ENCODE results near the gene EPB41L4B. TPM values are rescaled to one million over a fixed set of nuclear protein-coding genes. Genes with fewer than 3 reads are reported as not detected.

Gene EPB41L4B
- total and polyA plus RNA-seq, 2 of the 13 experiments (the other 11 are each of a cell fraction or from before 2014, with no cell fraction given) = 17.6 to 22.1 TPM

DNA sequence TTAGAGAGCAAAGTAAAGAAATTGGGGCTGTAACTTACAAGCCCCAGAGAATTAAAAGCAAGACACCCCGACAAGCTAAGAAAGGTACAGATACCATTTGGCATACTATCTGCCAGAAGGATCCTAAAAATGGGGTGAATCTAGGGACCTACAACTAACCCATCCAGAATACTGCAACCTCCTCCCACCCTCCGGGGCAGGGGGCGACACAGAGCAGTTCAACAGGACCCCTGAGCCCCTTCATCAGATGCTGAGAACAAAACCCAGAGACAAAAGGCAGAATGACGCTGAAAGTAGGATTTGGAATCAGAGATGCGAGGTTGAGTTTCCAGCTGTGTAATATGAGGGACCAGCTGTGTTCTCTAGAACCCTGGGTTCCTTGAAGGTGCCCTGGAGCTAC is 71.2 kb downstream of the EPB41L4B start:
- CTCF ChIA-PET (ENCODE audit: low intra/inter-chr PET ratio, low total read pairs) = no interaction called here
- in situ Hi-C loops (cut with HindIII; ENCODE audit: extremely low pct_ligation_motif_present, low pct_unique_long_range_greater_than_20kb) (loop anchor here (5.0 kb wide), 1 partner anchor 68 kb away; no protein-coding TSS in a partner anchor), intact Hi-C loops (cut with micrococcal nuclease; ENCODE audit: unreplicated experiment) (loop anchor here (1.0 to 2.0 kb wide), 3 partner anchors 25 to 70 kb away; no protein-coding TSS in a partner anchor)
- no peak overlapping the region for H3K4me3 ChIP-seq (replicated peaks in 1 of 3; ENCODE audit: insufficient read depth in 1 of 3, low read depth in 2 of 3, low read length in 3 of 3)
- H3K4me2 ChIP-seq (ENCODE audit: low read depth, low read length) = no peak overlapping the region
- ATAC-seq = no peak
- H3K36me3 ChIP-seq (replicated peaks in 1 of 2; ENCODE audit: control insufficient read depth in 1 of 2, insufficient read depth in 2 of 2, low read length in 2 of 2) = peaks cover 0 to 4% of the 10 kb centered on the region in 2 experiments; a peak in 3 of 5 replicates
- no peak overlapping the region for H2AFZ ChIP-seq (ENCODE audit: low read length)
- H4K20me1 ChIP-seq (ENCODE audit: insufficient read depth, low read length) = no peaks in the 10 kb centered on the region
- H3K27ac ChIP-seq (ENCODE audit: extremely low read length, insufficient read depth, low read length) = peak overlapping the region; percentile 90
- no peaks in the 10 kb centered on the region for H3K9me3 ChIP-seq (ENCODE audit: low read length)
- no TSS peak for BruUV-seq (replicated peaks)
- DNase-seq (ENCODE audit: low spot score) = no peak
- no peak overlapping the region for H3K9ac ChIP-seq (ENCODE audit: insufficient read depth, low read depth, low read length)
- 97% methylated on average over 5 of the region's 5 CpGs for WGBS (ENCODE audit: low lambda C conversion rate)
- H3K79me2 ChIP-seq (ENCODE audit: insufficient read depth, low read length) = no peaks in the 10 kb centered on the region
- FAIRE-seq = no peak
- H3K27me3 ChIP-seq (ENCODE audit: control insufficient read depth in 1 of 2, insufficient read depth in 2 of 2, low read length in 2 of 2) = no peaks in the 10 kb centered on the region
- POLR2A ChIA-PET = interaction anchor here (0.9 to 3.2 kb wide), 4 partner anchors 58 to 78 kb away, joined by 4 to 17 read pairs (median 12); no protein-coding TSS in a partner anchor
- peaks cover 62% of the 10 kb centered on the region for H3K4me1 ChIP-seq (ENCODE audit: insufficient read depth, low read length)
- TF ChIP-seq GPN1 (CRISPR knock-in tag; IDR thresholded peaks at IDR 0.05; ENCODE audit: borderline replicate concordance) = no peak
- no peak for TF ChIP-seq ZNF687 (CRISPR knock-in tag; IDR thresholded peaks at IDR 0.05)
- TF ChIP-seq SMC3 (IDR thresholded peaks at IDR 0.05; ENCODE audit: low read length) = peak; percentile 2; the same call in 1 of the 2 replicates
- no peak for TF ChIP-seq ELK4 (CRISPR knock-in tag; IDR thresholded peaks at IDR 0.05; ENCODE audit: borderline replicate concordance)
- TF ChIP-seq, protein P1, sequence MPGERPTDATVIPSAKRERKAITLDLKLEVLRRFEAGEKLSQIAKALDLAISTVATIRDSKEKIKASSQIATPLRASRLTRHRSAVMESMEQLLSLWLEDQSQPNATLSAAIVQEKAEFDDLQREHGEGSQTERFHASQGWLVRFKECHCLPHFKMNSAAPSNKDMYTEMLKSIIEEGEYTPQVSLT (CRISPR knock-in tag; IDR thresholded peaks at IDR 0.05; ENCODE audit: borderline replicate concordance, low read depth) = no peak
- TF ChIP-seq, protein P2, sequence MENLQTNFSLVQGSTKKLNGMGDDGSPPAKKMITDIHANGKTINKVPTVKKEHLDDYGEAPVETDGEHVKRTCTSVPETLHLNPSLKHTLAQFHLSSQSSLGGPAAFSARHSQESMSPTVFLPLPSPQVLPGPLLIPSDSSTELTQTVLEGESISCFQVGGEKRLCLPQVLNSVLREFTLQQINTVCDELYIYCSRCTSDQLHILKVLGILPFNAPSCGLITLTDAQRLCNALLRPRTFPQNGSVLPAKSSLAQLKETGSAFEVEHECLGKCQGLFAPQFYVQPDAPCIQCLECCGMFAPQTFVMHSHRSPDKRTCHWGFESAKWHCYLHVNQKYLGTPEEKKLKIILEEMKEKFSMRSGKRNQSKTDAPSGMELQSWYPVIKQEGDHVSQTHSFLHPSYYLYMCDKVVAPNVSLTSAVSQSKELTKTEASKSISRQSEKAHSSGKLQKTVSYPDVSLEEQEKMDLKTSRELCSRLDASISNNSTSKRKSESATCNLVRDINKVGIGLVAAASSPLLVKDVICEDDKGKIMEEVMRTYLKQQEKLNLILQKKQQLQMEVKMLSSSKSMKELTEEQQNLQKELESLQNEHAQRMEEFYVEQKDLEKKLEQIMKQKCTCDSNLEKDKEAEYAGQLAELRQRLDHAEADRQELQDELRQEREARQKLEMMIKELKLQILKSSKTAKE (CRISPR knock-in tag; IDR thresholded peaks at IDR 0.05; ENCODE audit: borderline replicate concordance) = no peak
- TF ChIP-seq FLYWCH1 (CRISPR knock-in tag; IDR thresholded peaks at IDR 0.05) = no peak
- no peak for TF ChIP-seq ZSCAN30 (CRISPR knock-in tag; IDR thresholded peaks at IDR 0.05)
- TF ChIP-seq, protein P3, sequence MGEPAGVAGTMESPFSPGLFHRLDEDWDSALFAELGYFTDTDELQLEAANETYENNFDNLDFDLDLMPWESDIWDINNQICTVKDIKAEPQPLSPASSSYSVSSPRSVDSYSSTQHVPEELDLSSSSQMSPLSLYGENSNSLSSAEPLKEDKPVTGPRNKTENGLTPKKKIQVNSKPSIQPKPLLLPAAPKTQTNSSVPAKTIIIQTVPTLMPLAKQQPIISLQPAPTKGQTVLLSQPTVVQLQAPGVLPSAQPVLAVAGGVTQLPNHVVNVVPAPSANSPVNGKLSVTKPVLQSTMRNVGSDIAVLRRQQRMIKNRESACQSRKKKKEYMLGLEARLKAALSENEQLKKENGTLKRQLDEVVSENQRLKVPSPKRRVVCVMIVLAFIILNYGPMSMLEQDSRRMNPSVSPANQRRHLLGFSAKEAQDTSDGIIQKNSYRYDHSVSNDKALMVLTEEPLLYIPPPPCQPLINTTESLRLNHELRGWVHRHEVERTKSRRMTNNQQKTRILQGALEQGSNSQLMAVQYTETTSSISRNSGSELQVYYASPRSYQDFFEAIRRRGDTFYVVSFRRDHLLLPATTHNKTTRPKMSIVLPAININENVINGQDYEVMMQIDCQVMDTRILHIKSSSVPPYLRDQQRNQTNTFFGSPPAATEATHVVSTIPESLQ (CRISPR knock-in tag; conservative IDR thresholded peaks at IDR 0.05) = no peak
- TF ChIP-seq ZSCAN22 (CRISPR knock-in tag; IDR thresholded peaks at IDR 0.05) = no peak
- TF ChIP-seq MYNN (CRISPR knock-in tag; IDR thresholded peaks at IDR 0.05; ENCODE audit: low read depth) = no peak
- no peak for TF ChIP-seq ATF1 (CRISPR knock-in tag; IDR thresholded peaks at IDR 0.05)
- TF ChIP-seq, protein P4, sequence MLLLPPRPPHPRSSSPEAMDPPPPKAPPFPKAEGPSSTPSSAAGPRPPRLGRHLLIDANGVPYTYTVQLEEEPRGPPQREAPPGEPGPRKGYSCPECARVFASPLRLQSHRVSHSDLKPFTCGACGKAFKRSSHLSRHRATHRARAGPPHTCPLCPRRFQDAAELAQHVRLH (CRISPR knock-in tag; IDR thresholded peaks at IDR 0.05; ENCODE audit: borderline replicate concordance, low read depth) = no peak
- no peak for TF ChIP-seq MED8 (CRISPR knock-in tag; IDR thresholded peaks at IDR 0.05; ENCODE audit: insufficient replicate concordance)

Data from HepG2 (cell line).